NCI-H2081 treated with DMSO at 0.1 percent for 48 hours (cell line): ENCODE data around the gene PTPRK.

Experiments used
- DNase-seq: peaks from one replicate; lab custom pipeline; 2025; lab: John Stamatoyannopoulos, UW

The PTPRK gene

DNA sequence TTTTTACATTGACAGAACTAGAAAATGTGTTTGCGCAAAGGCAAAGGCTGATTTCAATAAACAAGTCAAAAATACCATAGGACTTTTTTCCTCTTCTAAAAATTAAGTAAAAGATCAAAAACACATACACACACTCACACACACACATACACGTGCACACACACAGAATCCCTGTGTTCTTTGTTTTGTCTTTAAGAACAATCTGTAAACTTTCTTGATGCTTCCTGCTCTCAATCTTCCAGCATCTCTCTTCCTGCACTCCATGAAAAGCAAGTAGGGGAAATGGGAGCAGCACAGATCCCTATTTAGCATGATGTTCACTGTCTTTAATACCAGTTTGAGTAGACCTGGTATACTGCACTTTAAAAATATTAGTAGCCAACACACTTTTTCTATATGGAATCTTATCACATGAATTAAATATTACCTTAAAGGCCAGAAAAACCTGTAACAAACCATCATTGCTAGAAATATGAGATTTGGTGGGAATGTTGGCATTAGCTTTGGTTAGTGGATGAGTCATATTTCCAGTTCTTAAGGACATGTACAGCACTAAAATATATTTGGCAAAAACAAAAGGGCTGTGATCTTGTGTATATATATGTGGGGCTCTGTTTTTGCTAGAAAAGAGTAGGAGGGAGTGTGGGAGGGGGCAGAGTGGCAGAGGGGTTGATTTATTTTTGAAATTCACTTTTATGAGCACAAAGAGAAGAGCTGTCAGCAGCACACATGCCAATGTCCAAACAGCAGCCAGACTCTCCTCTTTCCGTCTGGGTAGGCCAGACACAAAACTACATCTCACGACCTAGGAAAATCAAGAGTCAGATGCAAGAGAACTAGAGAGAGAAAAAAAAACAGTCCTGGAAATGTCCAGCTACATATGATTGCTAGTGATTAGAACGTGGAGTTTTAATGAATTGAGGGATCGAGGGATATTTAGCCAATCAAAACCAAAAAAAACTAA lies 4.6 kb downstream of the PTPRK start:
- DNase-seq: no peak

DNA sequence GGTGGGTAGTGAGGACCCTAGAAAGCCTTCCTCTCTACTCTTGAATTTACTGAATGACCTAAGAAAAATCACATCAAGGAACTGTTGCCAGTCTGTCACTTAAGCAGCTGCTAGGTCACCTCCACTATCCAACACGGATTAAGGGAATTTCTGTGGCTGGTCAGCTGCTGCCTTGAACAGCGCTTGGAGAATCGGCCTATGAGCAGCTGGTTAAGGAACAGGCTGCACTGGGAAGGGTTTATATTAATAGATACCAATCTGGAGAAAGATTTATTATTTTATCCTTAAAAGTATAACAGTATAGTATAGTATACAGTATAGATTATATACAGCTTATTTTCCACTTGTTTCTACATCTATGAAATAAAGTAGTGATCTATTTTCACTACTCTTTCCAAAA lies 6.5 kb downstream of the PTPRK start:
- DNase-seq: no peak

DNA sequence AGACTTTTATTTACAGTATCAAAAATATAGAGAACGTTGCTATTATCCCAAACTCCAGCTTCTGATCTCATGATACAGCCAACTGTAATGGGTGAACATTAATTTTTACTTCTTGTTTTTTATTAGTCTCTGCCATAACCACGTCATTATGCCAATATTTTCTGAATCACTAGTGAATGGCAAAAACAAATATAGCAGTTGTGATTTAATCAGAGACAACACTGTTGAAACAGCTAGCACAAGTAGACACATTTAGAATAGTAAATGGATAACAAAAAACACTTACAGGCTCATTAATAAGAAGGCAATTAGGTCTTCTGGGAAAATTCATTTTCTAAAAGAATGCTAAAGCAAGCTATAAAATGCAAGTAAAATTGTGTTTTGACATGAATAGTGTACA lies 8.1 kb downstream of the PTPRK start:
- DNase-seq: no peak

DNA sequence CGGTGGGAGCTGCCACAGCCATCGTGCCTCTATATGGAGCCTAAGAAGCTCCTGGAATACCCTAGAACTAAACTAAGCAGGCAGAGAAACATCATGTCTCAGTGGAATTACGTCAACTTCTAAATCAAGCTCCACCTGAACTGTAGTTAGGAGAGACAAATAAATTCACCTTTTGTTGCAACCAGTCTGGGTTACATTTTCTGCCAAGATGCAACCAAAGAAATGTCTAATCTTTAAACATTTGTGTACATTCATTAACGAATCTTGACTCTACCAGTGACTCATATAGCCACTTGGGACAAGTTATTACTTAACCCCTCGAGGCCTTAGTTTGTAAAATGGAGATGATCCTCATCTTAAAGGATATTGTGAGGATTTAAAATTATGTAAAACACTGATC lies 8.9 kb downstream of the PTPRK start:
- DNase-seq: no peak

DNA sequence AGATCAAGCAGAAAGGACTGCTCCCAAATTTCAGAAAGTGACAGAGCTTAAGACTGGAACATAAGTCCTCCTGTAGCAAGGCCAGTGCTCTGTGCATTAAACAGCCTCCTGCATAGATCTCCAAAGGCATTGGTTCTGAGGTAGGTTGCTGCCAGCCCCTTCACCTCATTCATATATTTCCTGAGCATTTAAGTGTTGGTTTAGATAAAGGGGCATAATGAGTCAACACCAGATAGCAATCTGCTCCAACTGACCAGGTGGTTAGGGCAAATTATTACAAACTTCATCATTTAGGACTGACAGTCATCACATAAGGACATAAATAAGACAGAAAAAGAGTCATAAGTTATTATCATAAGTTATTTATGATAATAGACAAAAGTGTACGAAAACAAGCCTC lies 10.7 kb downstream of the PTPRK start:
- no peak for DNase-seq

DNA sequence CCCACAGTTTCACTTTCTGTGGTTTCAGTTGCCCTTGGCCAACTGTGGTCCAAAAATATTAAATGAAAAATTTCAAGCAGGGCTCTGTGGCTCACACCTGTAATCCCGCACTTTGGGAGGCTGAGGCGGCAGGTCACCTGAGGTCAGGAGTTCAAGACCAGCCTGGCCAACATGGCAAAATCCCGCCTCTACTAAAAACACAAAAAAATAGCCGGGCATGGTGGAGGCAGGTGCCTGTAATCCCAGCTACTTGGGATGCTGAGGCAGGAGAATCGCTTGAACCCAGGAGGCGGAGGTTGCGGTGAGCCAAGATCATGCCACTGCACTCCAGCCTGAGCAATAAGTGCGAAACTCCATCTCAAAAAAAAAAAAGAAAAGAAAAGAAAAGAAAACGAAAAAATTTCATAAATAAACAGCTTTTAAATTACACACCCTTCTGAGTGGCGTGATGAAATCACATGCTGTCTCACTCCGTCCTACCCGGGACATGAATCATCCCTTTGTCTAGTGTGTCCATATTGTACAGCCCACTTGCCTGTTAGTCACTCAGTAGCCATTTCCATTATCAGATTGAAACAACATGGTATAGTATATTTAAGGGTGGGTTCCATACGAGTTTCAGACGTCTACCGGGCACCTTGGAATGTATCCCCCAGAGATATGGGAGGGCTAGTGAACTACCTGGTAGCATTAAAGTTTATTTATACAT lies 11.7 kb downstream of the PTPRK start:
- DNase-seq: no peak

DNA sequence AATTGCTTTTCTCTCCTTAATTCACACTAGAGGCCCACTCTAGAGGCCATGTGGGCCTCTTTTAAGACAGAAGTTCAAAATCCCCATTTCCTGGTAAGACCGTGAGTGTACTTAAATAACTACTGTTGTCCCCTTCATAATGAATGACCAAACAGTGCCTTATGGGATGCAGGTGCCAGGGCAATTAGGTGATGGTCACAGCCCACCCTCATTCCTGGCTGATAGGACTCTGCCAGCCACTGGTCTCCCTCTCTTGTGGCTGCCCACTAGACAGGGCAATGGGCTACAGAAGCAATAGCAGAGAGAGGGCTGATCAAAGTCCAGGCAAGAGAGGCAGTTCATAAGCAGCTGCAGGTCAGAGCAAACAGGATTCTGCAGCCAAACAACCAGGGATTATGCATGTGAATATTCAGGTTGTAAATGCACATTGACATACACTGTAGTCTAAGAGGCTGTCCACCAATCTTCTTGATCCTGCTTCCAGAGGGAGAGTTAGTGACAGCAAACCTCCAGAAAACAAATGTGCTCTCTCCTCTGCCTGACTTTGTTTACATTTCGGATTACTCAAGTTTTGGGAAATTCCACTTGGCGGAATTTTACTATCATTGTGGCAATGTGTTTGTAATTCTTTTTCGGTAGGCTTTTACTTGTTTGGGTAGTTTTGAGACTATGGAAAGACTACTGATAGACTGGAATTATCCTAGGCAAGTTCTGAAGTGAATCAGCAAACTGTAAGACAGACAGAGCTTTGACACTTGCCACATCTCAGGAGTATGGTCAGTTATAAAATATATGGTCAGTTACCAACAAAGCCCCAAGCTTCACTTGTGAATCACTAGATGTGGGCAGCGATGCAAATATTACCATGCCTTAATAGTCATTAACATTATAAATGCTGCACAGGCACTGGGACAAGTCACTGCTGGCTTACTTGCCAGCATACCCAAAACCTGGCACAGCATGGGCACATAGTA lies 12.8 kb downstream of the PTPRK start:
- DNase-seq: no peak

DNA sequence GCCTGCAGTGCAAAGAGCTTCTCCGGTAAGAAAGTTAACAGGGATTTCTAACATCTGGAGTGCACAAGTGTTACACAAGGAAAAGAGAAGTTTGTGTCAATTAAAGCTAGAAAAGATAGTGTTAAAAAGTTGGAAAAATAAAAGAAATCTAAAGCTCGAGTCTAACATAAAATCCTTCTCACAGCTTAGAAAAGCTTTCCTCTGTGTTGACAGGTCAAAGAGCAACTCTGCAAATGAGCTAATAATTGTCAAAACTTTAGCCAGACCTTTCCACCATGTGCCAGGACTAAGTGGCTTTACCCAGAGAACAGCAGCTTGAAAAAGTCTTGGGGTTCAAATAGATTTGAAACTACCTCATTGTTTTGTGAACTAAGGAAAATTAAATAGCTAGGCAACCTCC lies 14.8 kb downstream of the PTPRK start:
- no peak for DNase-seq

DNA sequence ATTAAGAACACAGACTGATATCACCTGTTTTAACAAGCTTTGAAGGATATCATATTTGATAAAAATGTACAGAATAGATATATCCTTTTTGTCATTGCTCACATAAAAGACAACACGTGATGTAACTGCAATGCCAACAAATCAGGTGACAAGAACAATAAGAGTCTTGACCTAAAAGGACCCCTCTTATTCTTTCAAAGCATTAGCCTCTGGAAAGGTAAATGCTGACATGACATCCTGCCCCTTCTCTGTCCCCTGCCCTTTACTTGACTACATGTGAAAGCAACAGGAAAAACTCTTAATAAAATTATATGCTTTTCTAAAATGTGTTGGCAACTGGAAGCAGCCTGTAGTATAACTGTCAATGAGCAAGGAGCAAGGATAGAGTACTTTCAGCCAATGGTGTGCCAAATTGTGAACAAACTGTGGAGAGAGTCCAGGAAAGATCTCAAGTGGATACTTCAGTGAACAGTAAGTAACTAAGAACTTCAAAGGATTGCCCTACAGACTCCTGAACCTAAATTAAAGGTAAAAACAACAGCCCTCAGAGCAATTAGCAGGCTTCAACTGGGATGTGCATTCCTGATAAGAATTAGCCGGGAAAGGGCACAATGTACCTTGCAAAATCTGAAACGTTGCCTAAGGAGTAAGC lies 16.3 kb downstream of the PTPRK start:
- DNase-seq: no peak

DNA sequence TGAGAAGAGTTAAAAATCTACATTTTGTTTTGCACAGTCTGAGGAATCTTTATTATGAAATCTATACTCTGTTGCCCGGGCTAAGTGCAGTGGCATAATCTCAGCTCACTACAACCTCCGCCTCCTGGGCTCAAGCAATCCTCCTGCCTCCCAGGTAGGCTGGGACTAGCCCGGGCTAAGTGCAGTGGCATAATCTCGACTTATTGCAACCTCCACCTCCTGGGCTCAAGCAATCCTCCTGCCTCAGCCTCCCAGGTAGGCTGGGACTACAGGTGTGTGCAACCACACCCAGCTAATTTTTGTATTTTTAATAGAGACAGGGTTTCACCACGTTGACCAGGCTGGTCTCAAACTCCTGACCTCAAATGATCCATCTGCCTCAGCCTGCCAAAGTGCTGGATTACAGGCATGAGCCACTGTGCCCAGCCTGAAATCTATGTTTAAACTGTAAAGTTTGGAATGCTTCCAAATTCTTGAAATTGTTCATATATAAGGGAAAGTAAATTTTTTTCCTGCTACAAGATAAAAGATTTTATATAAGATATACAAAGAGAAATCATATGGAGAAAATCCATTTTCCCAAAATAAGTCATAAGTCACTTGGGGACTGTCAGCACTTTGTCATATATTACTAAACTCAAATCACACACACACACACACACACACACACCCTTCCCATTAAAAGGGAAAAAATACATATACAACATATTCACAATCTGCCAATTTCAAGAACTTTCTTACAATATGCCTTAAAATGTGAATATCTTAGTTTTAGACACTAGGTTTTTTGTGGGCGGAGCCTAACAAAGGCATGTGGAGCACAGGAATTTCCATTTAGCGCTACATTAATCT lies 19.4 kb downstream of the PTPRK start:
- no peak for DNase-seq

DNA sequence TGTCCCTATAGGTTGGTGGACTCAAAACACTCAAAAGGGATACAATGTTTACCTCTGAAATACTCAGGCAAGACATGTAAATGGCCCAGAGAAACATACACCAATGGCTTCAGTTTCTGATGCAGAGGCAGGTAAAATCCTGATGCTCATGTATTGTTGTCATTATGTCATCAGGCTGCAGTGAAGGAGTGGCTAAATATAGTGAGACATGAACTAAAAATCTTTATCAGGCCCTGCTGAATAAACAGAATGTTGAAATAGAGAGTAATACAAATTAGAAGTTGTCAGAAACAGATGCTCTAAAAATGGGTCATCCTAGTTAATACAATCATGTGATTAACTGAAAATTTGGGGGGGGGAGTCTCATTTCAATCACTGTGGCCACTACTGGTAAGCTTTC lies 20.4 kb downstream of the PTPRK start:
- no peak for DNase-seq

DNA sequence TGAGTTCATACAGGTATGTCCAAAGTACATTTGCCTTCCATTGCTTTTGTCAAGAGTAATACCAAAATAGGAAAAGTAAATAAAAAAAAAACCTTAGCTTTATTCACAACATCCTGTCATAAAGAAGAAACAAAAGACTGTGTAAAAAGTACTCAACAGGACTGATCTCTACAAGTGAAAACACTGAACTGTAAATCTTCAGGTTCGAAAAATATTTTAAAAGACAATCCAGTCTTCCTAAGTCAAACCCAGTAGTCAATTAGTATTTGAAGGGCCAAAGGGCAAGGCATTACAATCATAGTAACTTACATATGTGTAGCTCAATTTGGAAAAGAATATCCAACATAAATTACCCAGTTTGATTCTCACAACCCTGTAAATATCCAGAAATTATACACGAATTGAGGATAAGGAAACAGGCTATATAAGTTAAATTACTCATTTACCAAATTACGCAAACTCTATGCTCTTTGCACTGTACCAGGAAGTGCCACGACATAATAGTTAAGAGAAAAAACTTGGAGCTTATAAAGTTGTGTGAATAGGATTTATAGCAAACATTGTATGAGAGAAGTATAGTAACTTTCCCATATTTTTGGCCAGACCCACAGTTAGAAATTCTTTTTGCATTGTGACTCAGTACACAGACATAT lies 21.2 kb downstream of the PTPRK start:
- no peak for DNase-seq

DNA sequence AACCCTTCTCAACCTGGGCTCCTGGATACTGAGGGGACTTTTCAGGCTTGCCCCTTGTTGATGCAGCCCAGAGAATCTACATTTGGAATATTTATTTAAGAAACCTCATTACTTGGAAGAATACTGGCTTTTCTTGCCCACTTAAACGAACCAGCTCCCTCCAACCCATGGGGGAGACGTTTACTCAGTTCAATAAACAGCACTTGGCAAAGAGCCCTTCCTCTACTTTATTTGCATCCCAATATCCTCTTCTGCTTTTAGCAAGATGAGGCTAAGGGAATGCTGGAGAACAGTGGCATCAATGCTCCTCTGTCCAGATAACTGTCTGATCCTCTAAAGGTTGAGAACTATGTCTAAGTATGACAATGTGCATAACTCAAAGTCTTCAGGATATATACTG lies 22.2 kb downstream of the PTPRK start:
- no peak for DNase-seq

DNA sequence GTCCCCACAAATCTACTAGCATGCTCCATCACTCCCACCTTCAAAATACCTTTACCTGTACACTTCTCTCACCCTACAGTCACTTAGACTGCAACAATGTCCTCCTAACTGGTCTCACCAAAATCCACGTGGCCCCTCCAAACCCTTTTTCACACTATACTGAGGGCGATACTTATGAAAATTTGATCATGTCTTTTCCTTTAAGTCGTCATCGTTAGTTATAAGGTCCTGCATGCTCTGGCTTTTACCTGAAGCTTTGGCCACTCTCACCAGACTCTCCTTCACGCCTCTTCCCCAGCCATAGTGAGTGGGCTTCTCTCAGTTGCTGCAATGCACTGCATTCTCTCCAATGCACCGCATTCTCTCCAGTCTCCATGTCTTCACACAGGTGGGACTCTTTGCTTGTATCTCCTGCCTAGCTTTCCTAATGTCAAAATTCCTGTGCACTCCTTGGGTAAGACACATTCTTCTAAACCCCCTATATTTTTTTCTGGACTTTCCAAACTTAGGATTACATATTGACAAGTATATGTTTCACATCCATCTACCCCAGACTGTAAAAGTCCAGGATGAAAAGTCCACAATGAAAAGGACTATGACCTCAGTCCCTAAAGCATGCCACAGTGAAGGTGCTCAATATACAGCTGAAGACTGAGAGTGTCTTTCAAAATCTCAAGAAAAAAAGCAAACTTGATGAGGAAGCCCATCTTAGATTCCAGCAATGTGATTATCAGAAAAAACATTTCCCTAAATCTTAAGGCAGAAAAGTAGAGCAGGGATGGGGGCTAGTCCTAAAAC lies 24.7 kb downstream of the PTPRK start:
- no peak for DNase-seq

DNA sequence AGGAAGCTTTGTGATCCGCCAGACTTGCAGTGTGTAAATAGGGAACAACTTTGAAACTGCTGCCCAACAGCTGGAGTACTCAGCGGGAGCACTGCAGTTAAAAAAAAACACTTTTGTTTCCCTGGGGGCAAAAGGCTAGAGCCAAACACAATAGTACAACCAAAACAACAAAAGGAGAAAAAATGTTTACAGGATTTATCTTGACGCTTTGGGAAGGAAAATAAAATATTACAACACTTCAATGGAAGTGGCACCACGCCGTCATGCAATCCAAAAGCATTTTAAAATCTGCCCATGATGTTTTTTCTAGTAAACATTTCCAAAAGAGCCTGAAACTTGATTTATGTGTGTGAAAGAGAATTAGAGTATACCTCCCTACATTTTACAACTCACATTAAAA lies 26.0 kb downstream of the PTPRK start:
- DNase-seq: no peak

DNA sequence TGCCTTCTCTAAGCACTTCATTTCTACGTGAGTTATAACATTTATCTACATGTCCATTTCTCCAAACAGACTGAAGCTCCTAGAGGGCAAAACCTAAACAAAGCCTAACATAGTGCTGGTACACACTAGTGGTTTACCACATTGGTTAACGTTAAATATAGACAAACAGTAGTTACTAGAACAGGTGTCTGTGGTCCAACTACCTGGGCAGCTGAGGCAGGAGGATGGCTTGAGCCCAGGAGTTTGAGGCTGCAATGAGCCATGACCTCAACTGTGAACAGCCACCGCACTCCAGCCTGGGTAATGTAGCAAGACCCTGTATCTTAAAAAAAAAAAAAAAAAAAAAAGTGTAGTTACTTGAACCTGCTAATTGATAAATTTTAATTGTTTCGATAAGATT lies 26.5 kb downstream of the PTPRK start:
- no peak for DNase-seq

DNA sequence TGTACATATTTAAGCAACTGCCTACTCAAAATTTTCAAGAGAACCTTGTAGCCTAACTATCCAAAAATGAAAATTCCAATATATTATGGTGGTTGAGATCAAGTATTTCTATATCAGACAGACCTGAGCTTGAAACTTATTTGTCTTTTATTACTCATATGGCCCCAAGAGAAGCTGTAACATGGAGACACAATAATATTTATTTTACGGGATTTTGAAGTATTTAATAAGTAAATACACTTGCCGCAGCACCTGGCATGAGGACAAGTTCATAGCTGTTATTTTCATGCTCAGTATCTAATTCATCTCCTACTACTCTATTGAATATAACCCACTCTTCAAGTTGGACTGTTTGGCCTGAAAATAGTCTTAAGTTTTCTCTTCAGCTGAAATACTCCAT lies 28.0 kb downstream of the PTPRK start:
- DNase-seq: no peak

DNA sequence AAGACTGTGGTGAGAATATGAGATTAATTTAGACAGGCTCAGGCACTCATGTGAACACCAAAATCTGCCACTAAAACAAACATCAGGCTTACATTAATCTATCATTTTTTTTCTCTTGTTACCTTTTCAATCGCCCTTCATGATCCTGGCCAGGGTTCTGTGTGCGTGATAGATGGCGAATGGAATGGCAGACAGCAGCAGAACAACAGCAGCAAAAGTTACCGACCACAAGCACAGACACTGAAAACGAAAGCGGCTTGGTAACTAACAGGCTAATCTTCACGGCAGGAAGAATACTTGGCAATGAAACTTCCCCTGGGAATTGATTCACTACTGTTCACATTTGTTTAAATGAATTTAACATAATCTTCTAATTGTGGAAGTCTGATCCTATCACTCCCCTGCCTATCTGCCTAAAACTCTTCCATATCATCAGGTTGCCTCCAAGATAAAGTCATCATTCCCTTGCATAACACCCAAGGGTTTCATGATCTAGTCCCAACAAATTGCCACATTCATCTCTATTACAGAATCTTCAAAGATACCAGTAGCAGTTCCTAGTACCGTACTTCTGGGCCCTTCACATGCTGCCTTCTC lies 28.7 kb downstream of the PTPRK start:
- DNase-seq: no peak

DNA sequence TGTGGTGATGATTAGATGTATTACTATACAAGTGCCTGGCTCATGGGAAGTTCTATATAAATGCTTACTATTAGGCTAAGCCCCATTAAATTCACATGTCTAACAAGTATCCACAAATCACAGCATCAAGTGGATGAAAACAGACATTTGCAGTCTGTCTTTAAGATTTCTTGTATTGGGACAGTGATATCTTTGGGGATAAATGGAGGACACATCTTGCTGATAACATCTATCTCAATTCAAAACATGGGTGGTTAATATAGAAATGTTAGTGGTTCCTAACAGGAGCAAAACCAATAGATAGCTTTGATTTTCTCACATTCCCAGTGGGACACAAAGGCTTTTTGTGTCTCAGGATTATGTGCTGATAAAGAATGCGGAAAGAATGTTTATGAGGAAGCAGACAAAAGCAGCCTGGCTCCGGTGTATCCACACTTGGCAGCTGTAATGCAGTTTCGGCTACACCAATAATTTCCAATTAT lies 29.3 kb downstream of the PTPRK start:
- DNase-seq: no peak
